ENCODE measurements around the gene HOXC10.

HOXC10 gene

GRCh38 chr12:54004063-54004840 is 19.3 kb downstream of the HOXC10 start:
- DNase-seq: no peak

DNA sequence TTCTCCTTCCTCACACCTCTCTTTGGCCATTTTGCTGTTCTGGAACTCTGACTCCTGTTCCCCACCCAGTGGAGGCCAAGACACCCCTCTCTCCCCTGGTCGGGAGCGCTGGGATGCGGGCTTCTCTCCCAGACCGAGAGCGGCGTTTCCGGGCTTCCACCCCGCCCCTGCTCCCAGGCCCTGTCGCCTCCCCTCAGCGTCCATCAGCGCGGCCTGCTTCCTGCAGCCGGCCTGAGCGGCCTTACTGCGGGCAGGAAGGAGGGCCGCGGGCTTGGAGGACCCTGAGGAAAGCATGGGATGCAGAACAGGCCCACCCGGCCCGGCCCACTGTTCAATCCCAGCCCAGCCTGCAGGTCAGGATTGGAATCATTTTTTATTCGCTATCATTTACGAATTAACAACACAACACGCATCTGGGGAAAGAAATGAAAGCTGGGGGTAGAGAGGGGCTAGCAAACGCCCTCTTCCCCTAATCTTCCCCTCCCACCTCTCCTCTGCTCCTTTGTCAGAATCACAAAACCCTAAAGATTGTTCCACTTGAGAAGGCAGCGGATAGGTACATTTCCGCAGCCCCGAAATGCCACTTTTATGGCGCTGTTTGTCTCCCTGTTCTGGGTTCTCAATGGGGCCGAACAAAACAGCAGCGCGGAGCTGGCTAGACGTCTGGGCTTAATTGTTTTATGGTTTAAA is 20.0 kb downstream of the HOXC10 start:
- no peak for DNase-seq

- DNase-seq: no peak
These were observed 20.5 kb downstream of the HOXC10 start for GRCh38 chr12:54005531-54005852.

GRCh38 chr12:54005853-54006558 is 21.1 kb downstream of the HOXC10 start:
- DNase-seq: no peak

GRCh38 chr12:54006559-54007220 is 21.7 kb downstream of the HOXC10 start:
- no peak for DNase-seq

GRCh38 chr12:54007538-54008259 is 22.8 kb downstream of the HOXC10 start:
- no peak for DNase-seq

- no peak for DNase-seq
These were observed 23.3 kb downstream of the HOXC10 start for GRCh38 chr12:54008260-54008552.

DNA sequence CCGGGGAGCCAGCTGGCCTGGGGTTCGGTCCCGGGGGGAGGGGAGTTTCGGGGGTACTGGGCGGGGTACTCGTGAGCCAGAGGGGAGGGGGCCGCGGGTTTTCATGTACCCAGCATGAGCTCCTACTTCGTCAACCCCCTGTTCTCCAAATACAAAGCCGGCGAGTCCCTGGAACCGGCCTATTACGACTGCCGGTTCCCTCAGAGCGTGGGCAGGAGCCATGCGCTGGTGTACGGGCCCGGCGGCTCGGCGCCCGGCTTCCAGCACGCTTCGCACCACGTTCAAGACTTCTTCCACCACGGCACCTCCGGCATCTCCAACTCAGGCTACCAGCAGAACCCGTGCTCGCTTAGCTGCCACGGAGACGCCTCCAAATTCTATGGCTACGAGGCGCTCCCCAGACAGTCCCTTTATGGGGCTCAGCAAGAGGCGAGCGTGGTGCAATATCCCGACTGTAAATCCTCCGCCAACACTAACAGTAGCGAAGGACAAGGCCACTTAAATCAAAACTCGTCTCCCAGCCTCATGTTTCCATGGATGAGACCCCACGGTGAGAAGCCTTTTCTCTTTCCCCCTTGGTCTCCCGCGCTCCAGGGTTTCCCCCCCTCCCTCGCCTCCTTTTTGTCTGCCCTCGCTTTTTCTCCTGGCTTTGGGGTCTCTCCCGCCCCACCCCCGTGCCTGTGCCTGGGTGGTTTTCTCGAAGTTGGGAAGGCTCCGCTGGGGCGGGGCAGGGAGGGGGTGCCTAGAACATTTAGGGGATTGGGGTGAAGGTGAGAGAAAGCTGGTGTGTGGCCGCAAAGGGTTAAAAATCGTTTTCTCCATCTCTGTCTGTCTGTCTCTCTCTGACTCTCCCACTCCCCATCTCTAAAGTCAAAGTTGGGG is 24.5 kb downstream of the HOXC10 start:
- no peak for DNase-seq

- DNase-seq: no peak
These were observed 25.4 kb downstream of the HOXC10 start for GRCh38 chr12:54010053-54010971.

- DNase-seq: no peak
These were observed 26.2 kb downstream of the HOXC10 start for GRCh38 chr12:54010972-54011664.

DNA sequence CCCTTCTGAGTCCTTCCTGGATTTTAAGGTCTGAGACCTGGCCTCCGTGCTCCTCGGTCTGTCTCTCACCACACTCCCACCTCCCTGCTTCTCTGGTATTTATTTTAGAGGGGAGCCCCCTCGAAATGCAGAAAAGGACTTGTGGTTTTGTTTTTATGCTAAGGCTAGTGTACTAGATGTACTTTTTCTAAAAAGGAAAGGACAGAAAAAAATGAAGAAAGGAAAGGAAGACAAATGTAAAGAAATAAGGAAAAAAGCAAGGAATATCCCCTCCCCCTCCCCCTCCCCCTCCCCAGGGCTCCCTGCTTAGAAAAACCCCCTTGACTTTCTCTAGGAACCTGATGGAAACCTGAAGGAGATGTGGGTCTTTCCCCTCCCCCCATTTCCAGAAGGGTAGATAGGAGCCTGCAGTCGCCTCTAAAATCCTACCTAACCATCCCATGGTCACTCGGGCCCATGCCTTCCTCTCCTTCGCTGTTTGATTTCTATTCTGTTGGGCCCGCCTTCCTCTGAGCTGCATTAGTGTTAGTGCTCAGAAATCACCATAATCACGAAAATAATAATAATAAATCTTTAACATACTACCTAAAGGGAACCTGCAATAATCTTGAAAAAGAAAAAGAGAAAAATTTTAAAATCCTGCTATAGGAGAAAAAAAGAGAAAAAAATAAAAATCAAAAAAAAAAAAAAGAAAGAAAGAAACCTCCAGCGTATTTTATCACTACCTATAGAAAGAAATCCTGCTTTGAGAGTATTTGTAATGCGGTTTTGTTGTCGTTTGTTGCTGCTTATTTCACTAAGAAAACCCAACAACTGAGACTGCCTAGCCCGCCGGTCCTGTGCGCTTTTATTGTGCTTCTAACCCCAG is 27.0 kb downstream of the HOXC10 start:
- DNase-seq: no peak

DNA sequence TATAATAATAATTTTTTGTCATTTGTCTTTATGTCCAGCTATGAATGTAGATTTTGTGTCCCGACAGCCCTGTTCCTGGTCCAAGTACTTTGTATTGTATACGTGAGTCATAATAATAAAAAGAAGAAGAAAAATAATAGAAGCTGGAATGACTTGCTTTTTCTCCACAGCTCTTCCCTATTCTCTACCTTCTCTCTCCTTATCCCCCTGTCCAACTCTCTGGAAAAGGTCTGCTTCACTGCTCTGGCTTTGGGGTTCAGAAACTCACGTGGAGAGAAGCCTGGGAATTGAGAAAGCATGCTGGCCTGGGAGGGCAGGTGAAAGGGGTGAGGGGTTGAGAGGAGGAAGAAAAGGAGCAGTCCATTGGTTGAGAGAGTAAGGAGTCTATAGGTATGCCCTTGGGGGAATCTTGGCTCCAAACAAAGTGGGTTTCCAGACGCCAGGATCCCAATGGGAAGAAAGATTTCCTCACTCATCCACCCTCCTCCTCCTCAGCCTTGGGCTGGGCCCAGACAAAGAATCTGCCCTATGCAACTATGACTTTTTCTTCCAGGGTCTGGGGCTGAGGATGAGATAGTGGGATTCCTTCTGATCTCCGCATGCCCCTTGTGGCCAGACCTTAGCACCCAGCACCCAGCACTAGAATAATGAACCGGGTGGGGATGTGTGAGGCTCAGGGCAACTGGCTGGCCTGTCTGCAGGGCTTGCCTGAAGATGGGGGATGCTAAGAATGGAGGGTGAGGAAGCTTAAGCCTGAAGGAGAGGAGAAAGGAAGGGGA is 27.9 kb downstream of the HOXC10 start:
- DNase-seq: no peak

DNA sequence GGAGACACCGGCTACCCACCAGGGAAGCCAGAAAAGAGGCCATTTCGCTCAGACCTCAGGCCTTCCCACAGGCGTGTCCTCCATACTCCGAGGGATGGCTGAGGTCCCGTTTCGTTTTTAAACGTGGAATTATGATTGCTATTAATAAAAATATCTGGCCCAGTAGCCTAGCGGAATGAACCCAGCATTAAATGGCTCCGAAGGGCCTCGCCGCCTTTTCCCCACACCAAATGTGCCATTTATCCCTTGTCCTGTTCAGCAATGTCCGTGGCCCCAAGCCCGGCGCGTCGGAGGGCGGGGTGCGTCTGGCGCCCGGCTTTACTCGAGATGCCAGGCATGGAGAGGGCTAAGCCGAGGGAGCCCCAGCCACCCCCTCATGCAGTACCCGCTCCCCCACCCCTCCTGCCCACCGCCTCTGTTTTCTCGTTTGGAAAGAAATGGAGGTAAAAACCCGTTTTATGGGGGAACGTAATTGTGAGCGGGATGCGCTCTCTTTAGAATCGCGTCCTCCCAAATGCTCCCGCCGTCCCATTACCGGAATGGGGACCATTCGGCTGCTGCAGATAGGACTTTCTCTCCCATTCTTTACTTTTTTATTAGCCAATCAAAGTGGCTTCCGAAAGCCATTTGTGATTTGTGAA is 29.6 kb downstream of the HOXC10 start:
- no peak for DNase-seq

DNA sequence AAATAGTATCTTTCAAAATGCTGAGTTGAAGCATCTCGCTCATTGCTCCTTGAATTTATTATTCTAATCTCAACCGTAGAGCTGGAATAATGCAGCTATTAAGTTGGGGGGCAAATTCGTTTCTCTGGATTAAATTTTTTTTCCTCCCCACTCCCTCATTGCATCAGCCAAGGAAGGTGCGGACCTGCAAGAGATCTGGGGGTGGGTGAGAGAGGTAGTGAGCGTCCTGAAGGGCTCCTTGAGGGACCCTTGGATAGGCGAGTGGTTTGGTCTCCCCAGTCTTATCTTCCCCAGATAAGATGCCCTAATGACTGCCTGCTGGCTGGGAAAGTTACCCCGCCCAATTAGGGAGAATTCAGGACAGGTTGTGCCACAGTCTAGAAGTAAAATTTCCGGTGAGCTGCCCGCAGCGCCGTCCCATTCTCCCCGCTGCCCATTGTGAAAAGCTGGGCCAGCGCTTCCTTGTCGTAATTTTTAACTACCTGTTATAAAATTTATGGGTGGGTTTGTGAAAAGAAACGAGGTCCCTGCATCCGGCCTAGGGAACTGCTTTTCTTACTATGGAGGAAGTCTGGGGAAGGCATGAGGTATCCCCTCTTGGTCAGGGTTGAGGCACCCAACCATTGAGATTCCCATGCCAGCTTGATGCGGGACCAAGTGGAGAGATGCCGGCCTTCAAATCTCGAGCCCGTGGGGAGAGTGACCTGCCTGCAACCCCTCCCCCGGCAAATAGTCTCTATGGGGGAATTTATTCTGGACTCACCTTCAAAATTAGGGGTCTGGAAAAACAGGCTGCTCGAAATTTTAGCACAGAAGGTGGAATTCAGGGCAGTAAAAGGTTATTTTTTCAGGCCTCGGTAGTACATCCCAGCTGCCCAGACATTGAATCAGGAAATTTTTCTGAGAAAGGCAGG is 30.3 kb downstream of the HOXC10 start:
- DNase-seq: no peak

GRCh38 chr12:54016051-54016450 is 31.1 kb downstream of the HOXC10 start:
- DNase-seq: no peak

- DNase-seq: peak; percentile 65
These were observed 31.6 kb downstream of the HOXC10 start for GRCh38 chr12:54016478-54016964.

Measured in NCI-H1105 (cell line).